ENCODE data around the gene GNAL.
A peak's percentile ranks its signal among the peaks of the same experiment; 100 is the strongest.
"Not testable (repeated sequence)": the region's sequence is repeated elsewhere in the genome, so short reads cannot be mapped to it uniquely, and the experiment has no call there.

The GNAL gene

DNA sequence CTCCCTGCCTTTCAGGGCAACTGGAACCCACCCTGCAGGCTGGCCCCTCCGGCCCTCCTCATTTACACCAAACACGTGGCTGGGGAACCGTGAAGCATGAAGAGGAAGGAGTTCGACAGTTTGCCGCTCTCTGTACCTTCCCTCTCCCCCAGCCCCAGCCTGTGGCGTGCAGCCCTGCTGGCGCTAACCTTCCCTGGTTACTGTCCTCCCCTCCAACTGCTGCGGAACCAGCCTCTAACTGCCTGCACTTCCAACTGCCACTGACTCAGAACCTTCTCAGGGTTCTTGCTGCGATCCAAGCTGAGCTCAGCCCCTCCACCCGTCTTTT is 19.2 kb upstream of the GNAL start:
- DNase-seq, result no peak

DNA sequence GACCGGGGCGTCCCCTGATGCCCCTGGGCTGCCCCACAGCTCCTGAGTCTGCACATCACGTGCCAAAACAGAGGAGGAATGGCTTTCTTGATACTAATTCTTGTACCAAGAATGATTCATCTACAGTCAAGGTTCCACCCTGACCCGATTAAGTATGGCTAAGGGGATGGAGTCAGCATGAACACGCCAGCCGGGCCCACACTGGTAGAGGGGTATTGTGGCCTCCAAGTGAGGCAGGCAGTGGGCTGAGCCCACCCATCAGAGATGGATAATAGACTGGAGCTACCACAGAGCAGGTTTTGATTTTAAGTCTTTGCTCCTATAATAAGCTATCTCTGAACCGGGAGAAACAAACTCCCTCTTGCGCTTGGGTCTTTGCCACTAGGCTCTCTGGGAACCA is 17.9 kb upstream of the GNAL start:
- no peak for DNase-seq

DNA sequence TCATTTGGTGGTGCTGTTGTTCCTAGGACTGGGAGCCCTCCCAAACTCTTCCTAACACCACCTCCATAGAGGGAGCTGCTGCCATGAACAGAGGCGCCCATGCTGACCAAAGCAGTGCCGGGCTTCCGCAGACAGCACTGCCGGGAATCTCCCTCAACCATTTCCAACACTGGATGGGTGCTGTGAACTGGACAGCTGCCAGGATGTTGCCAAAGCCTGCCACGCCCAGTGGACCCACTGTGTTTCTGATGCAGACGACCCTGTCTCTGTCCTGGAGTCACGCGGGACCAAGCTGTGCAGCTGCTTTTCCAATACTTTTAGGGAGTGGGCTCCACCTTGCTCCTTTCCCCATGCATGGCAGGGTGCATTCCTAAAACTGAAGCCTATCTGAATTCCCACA is 16.9 kb upstream of the GNAL start:
- DNase-seq, result no peak

DNA sequence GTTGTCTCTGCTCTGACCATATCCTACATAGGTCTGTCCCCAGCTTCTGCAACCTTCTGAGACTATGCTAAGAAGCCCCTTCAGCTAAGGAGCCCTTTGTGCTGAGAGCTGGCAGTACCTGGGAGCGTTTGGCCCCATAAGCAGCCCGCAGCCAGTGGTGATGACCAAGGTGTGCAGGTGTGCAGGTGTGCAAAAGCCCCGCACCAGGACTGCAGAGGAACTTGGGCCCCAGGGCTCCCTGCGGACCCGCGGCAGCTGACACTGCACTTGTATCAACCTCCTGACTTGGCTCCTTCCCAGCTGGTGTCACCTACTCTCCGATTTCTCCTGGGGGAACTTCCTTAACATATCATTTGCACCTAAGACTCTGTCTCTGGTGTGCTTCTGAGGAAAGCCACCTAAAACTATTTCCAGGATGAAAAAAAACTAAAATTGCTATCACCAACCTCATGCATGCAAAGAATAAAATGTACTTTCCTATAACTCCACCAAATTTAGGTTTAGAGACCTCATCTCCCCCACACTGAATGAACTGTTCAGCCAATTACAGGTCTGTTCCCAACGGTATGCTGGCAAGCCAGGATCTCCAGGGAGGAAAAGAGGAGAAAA is 16.1 kb upstream of the GNAL start:
- DNase-seq, result no peak

DNA sequence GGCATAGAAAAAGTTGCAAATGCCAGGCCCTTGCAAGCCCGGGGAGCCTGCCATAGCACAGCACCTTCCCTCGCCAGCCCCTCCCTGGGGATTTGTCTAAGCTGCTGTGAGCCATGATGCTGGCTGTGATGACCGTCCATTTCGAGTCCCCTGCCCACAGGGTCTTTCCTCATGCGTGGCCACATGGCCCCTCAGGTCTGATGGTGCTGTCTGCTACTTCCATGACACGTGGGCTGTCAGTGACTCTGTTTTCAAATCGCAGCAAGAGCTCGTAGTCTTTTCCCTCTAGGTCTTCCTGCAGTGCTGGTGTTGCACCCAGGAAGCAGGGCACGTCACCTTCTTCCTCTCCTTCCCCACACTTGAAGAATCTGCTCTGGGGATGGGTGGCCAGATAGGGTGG is 15.5 kb upstream of the GNAL start:
- no peak for DNase-seq

DNA sequence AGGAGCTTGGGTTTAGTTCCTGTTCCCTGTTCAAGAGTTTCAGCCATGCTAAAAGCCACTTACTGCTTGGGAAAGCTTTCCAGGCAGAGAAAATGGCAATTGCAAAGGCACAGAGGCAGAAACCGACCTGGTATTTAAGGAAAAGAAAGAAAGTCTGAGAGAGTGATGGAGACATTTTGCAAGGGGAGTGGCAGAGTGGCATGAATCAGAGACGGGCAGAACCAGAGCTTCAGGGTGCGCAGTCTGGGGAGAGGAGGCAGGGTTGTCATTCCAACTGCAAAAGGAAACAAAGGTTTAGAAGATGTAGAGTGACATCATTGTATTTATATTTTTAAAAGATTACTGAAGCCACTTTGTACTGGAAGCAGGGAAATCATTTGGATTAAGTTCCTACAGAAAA is 14.9 kb upstream of the GNAL start:
- DNase-seq, result no peak

DNA sequence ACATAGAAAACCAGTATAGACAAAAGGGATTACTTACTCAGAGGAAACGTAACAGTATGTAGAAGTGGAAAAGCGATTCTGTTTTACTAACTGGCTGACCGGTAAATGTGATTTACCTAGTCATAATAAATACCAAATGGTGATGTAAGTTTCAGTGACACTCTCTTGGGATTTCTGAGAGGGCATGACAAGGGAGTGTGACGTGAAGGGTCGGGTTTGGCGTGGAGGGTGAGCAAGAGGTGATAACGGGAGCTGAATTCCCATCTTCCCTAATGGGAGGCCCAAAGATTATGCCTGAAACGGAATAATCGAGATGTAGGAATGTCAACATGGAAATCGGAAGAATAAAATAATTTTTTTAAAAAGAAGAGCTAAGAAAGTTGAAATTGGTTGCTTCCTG is 12.7 kb upstream of the GNAL start:
- DNase-seq, result no peak

DNA sequence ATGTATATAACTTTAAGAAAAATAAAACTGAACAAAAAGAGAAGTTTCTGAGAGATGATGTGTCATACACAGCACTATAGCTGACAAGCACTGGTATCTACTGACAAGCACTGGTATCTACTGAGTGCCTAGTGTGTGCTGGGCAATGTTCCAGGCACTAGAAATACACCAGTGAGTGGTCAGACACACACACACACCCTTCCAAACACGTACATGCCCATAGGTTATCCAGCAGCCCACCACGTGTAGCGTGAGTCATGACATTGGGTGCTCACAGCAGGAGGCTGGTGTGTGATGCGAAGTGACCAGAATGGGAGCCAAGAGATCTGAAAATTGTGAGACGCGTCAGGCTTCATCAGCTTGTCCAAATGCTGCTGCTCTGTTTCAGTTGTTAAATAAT is 12.2 kb upstream of the GNAL start:
- no peak for DNase-seq

DNA sequence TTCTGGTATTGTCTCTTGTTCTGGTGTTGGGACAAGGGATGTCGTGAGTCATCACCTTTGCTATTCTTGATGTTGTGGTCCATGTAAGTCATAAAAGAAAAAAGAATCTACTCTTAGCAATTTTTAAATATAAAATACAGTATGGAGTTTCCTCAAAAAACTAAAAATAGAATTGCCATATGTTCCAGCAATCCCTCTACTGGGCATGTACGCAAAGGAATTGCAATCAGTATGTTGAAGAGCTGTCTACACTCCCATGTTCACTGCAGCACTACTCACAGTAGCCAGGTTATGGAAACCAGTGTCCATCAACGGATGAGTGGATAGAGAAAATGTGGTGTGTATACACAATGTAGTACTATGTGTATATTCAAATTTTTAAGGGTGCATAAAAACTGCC is 10.9 kb upstream of the GNAL start:
- no peak for DNase-seq

DNA sequence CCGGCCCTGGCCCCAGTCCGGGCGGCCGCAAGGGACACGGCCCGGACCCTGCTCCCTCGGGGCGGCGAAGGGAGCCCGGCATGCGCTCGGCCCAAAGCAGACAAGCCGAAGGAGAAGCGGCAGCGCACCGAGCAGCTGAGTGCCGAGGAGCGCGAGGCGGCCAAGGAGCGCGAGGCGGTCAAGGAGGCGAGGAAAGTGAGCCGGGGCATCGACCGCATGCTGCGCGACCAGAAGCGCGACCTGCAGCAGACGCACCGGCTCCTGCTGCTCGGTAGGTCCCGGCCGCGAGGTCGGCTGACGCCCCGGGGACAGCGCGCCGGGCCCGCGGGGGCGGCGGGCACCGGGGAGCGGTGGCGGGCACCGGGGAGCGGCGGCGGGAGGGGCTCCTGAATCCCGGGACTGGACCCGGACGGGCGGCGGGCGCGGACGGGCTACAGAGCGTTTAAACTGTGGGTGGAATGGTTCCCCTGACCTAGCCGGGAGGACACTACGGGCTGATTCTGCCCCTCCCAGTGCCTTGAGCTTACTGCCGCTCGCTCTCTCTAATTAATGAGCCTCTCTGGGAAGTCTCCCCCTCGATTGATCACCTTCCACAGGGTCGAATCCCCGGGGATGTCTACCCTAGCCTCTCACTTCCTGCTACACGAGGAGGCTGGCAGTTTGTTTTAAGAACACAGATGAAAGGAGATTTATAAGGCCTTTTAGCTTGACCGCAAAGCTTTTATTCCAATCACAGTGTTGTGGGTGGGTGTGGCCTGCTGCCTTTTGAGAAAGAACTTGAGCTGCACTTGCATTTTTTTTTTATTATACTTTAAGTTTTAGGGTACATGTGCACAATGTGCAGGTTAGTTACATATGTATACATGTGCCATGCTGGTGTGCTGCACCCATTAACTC is 853 bp downstream of the GNAL start:
- peak in 1 of 2 experiments; percentile 35 for DNase-seq

DNA sequence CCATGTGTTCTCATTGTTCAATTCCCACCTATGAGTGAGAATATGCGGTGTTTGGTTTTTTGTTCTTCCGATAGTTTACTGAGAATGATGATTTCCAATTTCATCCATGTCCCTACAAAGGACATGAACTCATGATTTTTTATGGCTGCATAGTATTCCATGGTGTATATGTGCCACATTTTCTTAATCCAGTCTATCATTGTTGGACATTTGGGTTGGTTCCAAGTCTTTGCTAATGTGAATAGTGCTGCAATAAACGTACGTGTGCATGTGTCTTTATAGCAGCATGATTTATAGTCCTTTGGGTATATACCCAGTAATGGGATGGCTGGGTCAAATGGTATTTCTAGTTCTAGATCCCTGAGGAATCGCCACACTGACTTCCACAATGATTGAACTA is 1.6 kb downstream of the GNAL start:
- DNase-seq, result not testable (repeated sequence)

DNA sequence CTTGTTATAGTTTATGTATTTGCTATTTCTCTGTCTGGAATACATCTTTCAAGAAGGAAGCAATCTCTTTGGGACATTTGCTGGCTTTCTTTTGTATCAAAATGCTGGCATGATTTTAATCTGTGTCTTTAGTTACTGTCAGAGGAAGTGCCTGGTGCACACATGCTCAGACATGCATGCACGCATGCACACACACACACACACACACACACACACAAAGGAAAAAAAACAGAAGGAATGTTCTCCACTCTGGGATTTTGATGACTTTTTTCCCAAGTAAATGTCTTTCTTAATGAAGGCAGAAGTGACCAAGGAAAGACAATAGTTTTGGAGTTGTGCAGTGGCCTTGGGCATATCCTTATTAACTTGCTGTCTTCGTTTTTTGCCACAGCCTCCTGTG is 6.7 kb downstream of the GNAL start:
- DNase-seq, result no peak

DNA sequence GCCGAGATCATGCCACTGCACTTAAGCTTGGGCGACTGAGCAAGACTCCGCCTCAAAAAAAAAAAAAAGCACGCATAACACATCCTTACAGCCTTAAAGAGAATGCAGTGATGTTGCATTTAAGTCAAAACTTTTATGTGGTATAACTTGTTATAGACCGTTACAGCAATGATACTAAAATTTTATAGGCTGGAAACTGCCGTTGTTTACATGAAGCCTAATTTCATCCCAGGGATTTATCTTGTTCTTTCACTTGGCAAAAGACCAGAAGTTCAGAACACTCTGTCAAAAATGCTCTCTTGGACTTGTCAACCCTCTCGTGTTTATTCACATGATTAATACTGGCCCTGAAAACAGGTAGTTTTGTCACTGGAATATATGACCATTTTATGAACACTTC is 7.4 kb downstream of the GNAL start:
- DNase-seq, result no peak

DNA sequence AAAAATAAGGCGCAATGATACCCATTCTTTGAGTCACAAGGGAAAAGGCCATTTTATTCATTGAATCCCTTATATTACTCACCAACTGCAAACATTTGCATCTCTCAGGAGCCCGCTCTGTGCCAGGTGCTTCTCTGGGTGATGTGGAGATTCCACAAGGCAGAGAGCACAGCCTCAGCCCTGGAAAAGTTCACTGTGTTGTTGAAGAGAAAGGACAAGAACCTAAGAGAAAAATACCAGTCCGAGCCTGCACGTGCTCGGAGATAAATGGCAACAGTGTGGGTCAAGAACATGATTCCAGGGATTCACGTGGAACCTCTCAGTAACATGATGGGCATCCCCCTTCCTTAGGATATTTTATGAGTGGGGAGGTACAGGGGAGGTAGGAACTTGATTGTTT is 11.8 kb downstream of the GNAL start:
- DNase-seq, result no peak

DNA sequence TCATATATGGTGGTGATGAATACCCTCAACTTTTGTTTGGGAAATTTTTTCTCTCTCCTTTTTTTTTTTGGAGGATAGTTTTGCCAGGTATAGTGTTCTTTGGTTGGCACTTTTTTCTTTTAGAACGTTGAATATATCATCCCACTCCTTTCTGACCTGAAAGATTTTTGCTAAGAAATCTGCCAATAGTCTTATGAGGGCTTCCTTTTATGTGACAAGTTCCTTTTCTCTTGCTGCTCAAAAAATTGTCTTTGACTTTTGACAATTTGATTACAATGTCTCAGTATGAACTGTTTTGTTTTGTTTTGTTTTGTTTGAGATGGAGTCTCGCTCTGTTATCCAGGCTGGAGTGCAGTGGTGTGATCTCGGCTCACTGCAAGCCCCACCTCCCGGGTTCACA is 21.5 kb downstream of the GNAL start:
- DNase-seq, result no peak

DNA sequence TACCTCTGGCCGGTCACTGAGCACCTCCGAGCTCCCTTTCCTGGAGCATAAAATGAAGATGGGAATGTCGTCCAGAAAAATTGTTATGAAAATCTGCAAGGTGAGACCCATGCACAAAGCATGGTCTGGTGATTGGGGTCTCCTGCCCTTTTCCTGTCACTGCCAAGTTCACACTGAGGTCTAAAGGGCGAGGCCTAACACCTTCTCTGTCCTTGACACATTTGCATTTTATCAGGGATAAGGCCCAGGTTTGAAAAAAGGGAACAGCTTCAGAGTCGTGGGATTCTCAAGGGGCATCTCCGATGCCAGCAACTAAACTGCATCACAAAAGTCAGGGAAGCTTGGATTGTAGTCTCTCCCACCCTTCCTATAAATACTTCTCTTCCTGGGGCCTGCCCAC is 24.7 kb downstream of the GNAL start:
- no peak for DNase-seq

DNA sequence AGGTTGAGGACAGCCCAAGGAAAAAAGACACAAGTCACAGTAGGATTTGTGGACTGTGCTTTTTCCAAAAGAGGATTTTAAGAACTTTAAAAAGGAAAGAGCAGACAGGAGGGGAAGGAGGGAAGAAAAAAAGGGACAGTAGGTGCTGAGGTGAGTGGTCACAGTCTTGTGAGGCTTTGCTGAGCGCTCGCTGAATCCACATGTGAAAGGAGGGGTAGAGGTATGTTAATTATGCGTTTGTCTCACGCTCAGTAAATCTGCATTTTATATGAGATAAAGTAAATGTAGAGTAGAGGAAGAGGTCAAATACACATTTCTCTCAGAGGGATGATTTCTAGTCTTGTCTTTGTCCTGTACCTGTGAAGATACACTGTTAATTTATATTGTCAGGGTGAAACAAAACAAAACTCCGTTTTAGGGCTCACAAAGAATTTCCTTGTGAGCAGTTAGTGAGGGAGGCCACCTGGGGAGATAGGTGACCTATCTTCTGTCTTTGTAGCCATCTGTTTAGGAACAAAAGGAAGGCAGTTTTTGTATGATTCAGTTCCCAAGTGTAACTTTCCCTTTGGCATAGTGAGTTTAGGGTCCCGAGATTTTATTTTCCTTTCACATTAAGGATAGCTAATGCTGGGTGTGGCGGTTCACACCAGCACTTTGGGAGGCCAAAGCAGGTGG is 25.3 kb downstream of the GNAL start:
- DNase-seq, result no peak

DNA sequence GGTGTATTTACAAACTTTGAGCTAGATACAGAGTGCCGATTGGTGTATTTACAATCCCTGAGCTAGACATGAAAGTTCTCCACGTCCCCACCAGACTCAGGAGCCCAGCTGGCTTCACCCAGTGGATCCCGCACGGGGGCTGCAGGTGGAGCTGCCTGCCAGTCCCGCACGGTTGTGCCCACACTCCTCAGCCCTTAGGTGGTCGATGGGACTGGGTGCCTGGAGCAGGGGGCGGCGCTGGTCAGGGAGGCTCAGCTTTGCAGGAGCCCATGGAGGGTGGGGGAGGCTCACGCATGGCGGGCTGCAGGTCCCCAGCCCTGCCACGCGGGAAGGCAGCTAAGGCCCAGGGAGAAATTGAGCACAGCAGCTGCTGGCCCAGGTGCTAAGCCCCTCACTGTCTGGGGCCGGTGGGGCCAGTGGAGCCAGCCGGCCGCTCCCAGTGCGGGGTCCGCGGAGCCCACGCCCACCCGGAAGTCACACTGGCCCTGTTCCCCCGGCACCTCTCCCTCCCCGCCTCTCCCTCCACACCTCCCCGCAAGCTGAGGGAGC is 27.8 kb downstream of the GNAL start:
- not testable (repeated sequence) for DNase-seq

DNA sequence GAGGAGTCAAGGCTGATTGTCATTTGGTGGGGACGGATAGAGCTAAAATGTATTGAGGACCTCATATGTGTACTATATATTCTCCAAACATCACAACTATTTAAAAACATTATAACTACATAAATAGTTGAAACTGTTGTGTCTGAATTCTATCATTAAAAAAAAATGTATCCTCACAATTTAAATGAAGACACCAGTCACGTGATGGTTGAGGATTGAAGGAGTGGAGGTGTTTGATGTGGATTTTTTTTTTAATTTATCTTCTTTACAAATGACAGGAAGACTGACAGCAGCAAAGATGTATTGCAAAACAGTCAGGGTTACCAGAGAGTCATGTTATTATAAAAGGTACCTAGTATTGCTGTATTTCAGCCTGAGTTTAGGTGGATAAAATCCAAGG is 30.0 kb downstream of the GNAL start:
- no peak for DNase-seq

DNA sequence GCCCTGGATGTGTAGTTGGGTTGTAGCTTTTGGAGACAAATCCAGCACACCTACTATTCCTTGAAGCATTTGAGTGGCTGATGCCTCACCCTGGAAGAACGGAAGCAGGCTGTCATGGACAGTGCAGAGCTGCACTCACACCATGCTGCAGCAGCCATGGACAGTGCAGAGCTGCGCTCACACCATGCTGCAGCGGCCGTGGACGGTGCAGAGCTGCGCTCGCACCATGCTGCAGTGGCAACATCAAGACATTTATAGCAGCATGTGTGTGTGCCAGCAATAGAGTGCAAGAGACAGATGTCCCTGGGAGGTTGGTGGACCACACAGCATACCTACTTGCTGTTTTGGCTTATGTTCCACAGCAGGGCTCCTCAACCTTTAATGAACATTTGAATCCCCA is 30.6 kb downstream of the GNAL start:
- DNase-seq, result no peak

DNA sequence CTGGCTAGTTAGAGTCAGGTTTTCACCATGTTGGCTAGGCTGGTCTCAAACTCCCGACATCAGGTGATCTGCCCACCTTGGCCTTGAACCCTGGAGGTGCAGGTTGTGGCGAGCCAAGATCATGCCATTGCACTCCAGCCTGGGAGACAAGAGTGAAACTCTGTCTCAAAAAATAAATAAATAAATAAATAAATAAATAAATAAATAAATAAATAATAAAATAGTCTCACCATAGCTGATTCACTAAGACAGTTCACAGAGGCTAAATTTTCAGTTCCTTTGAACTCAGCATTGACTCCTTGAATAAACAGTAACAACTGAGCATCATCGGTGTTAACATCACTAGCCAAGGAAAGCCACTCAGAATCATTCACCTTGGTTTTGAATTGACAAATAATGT is 32.7 kb downstream of the GNAL start:
- no peak for DNase-seq

DNA sequence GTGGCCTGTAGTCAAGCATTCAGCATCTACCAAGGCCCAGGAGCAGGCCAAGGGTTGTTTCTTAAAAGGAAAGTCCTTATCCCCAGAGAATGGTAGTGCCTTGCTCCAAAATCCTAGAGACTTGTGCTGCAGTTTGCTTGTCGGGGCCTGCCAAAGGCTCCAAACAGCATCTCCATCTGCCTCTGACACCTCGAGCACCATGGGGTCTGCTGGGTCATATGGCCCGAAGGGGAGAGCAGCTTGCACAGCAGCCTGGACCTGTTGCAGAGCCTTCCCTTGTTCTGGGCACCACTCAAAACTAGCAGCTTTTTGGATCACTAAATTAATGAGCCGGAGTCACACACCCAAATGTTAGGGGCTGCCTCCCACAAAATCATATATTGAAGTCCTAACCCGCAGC is 35.7 kb downstream of the GNAL start:
- DNase-seq, result no peak

DNA sequence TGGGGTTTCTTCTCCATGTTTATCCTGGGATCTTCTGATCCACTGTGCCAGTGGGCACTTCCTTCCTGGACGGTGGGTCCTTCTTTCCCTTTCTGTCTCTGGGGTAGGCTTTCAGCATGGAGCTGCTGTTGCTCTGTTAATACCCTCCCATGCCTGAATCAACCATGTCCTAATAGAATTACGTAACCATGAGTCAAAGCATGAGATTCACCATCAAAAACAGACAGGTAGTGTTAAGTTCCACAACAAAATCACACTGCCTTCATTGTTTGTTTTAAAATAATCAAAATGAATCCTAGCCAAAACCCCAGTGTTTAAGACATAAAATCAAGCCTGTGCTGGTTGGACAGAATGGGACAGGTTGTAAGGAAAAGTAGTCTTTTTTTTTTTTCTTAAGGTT is 37.5 kb downstream of the GNAL start:
- no peak for DNase-seq

DNA sequence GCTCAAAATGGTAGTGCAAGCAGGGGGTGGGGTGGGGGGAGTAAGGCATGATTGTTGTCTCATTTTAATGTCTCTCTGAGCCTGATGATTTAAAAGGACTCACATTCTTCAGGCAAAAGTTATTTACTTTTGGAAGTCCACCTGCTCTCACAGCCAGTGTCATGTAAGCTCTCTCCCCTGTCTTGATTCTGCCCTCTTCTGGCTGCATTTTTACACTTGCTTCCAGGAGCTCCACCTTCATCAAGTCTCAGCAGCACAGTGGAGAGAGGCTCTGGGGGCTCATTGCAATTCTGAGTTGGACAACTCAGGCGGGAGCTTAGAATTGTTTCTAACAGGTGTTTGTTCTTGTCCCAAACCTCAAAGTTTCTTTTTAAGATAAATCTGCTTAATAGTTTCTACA is 39.2 kb downstream of the GNAL start:
- DNase-seq, result no peak
